ENCODE measurements around the gene BCCIP. TPM values are rescaled to one million over a fixed set of nuclear protein-coding genes. Genes with fewer than 3 reads are reported as not detected.

The BCCIP gene
- total RNA-seq, 1 experiment from 2014 or later, result 49.3 TPM

- no peak overlapping the region for H3K4me3 Mint-ChIP-seq (ENCODE audit: low read depth, unreplicated experiment)
- no peaks in the 10 kb centered on the region for H3K4me1 Mint-ChIP-seq (ENCODE audit: low read depth, unreplicated experiment)
- no TSS peak for BruUV-seq (replicated peaks)
- H3K9me3 Mint-ChIP-seq (ENCODE audit: low read depth, unreplicated experiment), result no peaks in the 10 kb centered on the region
- intact Hi-C loops (cut with micrococcal nuclease; ENCODE audit: unreplicated experiment), result no loop called here
- H3K36me3 Mint-ChIP-seq (ENCODE audit: insufficient read depth, unreplicated experiment), result no peaks in the 10 kb centered on the region
- no peak overlapping the region for H3K27ac Mint-ChIP-seq (ENCODE audit: unreplicated experiment)
- H3K27me3 Mint-ChIP-seq (ENCODE audit: unreplicated experiment), result peaks cover 19% of the 10 kb centered on the region
- DNase-seq, result no peak
- CTCF ChIA-PET, result no interaction called here
- TF ChIP-seq CTCF (IDR thresholded peaks at IDR 0.05; ENCODE audit: unreplicated experiment), result no peak
These were observed 42.0 kb upstream of the BCCIP start for GRCh38 chr10:125781374-125781773.

- no peak for TF ChIP-seq CTCF (IDR thresholded peaks at IDR 0.05; ENCODE audit: unreplicated experiment)
- no peaks in the 10 kb centered on the region for H3K4me1 Mint-ChIP-seq (ENCODE audit: low read depth, unreplicated experiment)
- H3K27me3 Mint-ChIP-seq (ENCODE audit: unreplicated experiment), result peaks cover 18% of the 10 kb centered on the region
- H3K27ac Mint-ChIP-seq (ENCODE audit: unreplicated experiment), result no peak overlapping the region
- no peak for DNase-seq
- no peaks in the 10 kb centered on the region for H3K9me3 Mint-ChIP-seq (ENCODE audit: low read depth, unreplicated experiment)
- intact Hi-C loops (cut with micrococcal nuclease; ENCODE audit: unreplicated experiment), result no loop called here
- H3K36me3 Mint-ChIP-seq (ENCODE audit: insufficient read depth, unreplicated experiment), result no peaks in the 10 kb centered on the region
- H3K4me3 Mint-ChIP-seq (ENCODE audit: low read depth, unreplicated experiment), result no peak overlapping the region
- CTCF ChIA-PET, result no interaction called here
- BruUV-seq (replicated peaks), result no TSS peak
These were observed 41.3 kb upstream of the BCCIP start for GRCh38 chr10:125782054-125782453.

- no peak for DNase-seq
- CTCF ChIA-PET, result no interaction called here
- no peaks in the 10 kb centered on the region for H3K9me3 Mint-ChIP-seq (ENCODE audit: low read depth, unreplicated experiment)
These were observed 40.7 kb upstream of the BCCIP start for GRCh38 chr10:125782616-125783015.

GRCh38 chr10:125783408-125783807, 39.9 kb upstream of the BCCIP start:
- CTCF ChIA-PET, result no interaction called here
- BruUV-seq (replicated peaks), result no TSS peak
- TF ChIP-seq CTCF (IDR thresholded peaks at IDR 0.05; ENCODE audit: unreplicated experiment), result no peak
- Mint-ChIP-seq H3K36me3 (ENCODE audit: insufficient read depth, unreplicated experiment) (no peaks in the 10 kb centered on the region), H3K4me1 (ENCODE audit: low read depth, unreplicated experiment) (no peaks in the 10 kb centered on the region), H3K9me3 (ENCODE audit: low read depth, unreplicated experiment) (no peaks in the 10 kb centered on the region), H3K27me3 (ENCODE audit: unreplicated experiment) (peaks cover 4% of the 10 kb centered on the region), H3K27ac (ENCODE audit: unreplicated experiment) (no peak overlapping the region), H3K4me3 (ENCODE audit: low read depth, unreplicated experiment) (no peak overlapping the region)
- intact Hi-C loops (cut with micrococcal nuclease; ENCODE audit: unreplicated experiment), result no loop called here
- no peak for DNase-seq

More at GRCh38 chr10:125782616-125783015, 40.7 kb upstream of the BCCIP start:
- TF ChIP-seq CTCF (IDR thresholded peaks at IDR 0.05; ENCODE audit: unreplicated experiment), result no peak
- H3K4me3 Mint-ChIP-seq (ENCODE audit: low read depth, unreplicated experiment), result no peak overlapping the region
- H3K27me3 Mint-ChIP-seq (ENCODE audit: unreplicated experiment), result peaks cover 12% of the 10 kb centered on the region
- H3K36me3 Mint-ChIP-seq (ENCODE audit: insufficient read depth, unreplicated experiment), result no peaks in the 10 kb centered on the region
- intact Hi-C loops (cut with micrococcal nuclease; ENCODE audit: unreplicated experiment), result no loop called here
- H3K4me1 Mint-ChIP-seq (ENCODE audit: low read depth, unreplicated experiment), result no peaks in the 10 kb centered on the region
- BruUV-seq (replicated peaks), result no TSS peak
- H3K27ac Mint-ChIP-seq (ENCODE audit: unreplicated experiment), result no peak overlapping the region
